Stimulated activated CD8-positive, alpha-beta memory T cell treated with anti-CD3 and anti-CD28 coated beads, Interleukin-15, amount 100 ng/mL, for 48 hours (primary cell): ENCODE results near the gene CCDC112.
"Not testable (repeated sequence)": the region's sequence is repeated elsewhere in the genome, so short reads cannot be mapped to it uniquely, and the experiment has no call there.

Source experiments
- DNase-seq, 2 donors: peaks; one replicate each; pipeline ENCODE4 v3.0.0-alpha.2; 2020; ENCODE audit warnings: low read depth in 2 of 2

The CCDC112 gene

GRCh38 chr5:115262321-115263077 lies 34.0 kb downstream of the CCDC112 start, which contains the start of gene PGGT1B:
TSS of gene PGGT1B (minus strand) at chr5:115262877. CDS start at chr5:115262851, 26 bp downstream.
- DNase-seq: peak; percentile 61 to 63

- DNase-seq: no peak
Observed at GRCh38 chr5:115262011-115262320, 34.5 kb downstream of the CCDC112 start.

GRCh38 chr5:115260248-115260647 lies 36.2 kb downstream of the CCDC112 start:
- DNase-seq: no peak

GRCh38 chr5:115257981-115258380 lies 38.5 kb downstream of the CCDC112 start:
- DNase-seq: no peak

DNA sequence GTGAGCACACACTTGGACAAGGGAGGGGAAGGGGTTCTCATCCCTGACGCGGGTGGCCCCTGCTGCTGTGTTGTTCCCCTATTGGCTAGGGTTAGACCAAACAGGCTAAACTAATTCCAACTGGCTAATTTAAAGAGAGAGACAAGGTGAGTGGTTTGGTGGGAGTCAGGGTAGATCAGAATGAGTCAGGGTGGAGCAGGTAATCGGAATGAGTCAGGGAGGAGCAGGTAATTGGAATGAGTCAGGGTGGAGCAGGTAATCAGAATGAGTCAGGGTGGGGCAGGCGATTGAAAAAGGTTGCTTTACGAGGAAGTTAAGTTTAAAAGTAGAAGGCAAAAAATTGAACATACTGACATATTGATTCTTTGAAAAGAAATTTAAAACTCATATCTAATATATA lies 47.1 kb downstream of the CCDC112 start:
- not testable (repeated sequence) for DNase-seq

DNA sequence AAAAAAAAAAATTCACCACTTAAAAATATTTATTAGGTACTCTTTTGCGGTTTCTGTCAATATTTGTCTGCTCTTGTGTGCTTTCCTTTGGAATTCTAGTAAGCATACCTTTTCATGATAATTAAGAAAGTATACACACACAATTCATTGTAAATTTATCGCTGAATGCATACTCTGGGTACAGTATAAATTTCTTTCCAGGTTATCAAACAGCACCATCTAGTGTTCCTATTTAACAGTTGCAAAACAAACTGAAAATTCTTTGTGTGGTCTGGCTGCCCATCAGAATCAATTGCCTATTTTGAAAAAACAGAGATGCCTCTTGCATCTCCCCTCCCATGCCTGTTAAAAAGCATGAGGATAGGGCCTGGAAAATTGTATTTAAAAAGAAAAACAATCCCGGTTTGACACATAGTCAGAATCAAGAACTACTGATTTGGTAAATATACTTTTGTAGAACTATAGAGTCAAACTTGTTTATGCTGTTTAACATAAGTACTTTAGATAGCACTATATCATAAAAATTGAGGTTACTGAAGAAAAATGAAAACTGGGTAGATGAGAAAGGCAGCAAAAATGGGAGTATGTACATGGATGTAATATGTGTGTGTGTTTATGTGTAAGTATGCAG lies 50.0 kb downstream of the CCDC112 start:
- DNase-seq: no peak

- no peak for DNase-seq
Observed at GRCh38 chr5:115243412-115243811, 53.0 kb downstream of the CCDC112 start.

DNA sequence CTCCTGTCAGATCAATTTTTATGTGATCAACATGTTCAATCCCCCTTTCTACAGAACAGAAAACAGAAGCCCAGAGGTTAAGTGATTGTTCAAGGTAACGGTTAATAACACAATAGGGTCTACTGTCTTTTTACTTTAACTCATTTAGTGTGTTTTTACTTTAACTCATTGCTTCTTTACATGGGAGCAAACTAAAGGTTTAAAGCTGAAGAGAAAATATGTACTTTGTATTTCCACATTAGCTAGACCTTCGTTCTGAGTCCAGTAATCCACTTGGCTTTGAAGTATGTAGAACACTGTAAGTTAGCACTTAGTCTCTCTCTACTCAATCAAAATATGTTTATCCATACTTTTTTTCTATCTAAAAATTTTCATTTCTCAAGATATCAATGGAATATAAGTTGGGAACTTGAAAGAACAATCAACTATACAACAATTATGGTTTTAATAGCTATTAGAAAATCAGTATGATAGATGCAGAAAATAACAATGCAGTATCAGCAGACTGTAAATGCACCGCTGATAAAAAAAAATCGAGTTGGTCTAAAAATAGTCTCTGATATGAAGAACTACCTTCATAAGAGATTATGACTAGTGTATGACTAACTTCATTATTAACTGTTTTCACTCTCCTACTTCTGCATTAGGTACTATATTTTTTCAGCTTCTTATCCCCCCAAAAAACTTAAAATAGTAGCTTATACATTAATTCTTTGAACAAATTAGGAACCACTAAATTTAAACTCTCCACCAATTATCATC lies 54.4 kb downstream of the CCDC112 start:
- no peak for DNase-seq

GRCh38 chr5:115237066-115237465 lies 59.4 kb downstream of the CCDC112 start:
- DNase-seq: no peak

DNA sequence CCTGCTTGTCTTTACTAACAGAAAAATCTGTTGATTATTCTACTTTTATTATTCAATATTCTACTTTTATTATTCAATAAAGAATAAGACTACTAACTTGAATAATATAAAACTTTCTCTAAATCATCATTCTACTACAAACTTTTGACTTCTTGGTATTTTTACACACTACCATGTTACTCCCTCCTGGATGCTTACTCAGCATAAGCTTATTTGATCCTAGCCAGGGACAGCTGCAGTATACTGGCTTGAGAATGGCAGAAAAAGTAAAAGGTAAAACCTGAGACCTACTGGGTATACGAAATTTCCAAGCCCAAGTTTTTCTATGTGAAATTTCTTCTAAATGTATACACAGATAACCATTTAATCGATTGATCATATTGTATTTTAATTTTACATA lies 59.9 kb downstream of the CCDC112 start:
- DNase-seq: no peak

- DNase-seq: no peak
Observed at GRCh38 chr5:115231598-115231997, 64.9 kb downstream of the CCDC112 start.

GRCh38 chr5:115229606-115230005 lies 66.8 kb downstream of the CCDC112 start:
- DNase-seq: no peak

DNA sequence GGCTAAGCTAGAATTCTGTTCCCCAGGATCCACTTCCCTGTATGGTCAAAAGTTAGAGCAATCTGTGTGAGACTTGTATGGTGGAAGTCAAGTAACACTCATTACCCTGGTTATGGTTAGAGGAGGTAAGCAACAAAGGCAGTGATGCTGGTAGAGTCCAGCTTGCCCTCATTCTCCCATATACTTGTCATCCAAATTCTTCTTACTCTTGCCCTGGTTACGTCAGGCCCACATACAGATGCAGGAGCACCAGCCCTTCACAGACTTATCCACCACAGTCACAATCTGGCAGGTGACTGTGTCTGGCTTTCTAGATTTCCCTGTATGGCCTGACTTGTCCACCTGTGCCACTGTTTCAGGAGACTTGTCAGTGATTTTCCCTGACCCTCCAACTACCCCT lies 69.2 kb downstream of the CCDC112 start:
- no peak for DNase-seq
